CD4-positive, alpha-beta T cell treated with Interleukin-17A for 1 hour (primary cell): ENCODE results near the gene OR5K3.

ENCODE experiments used
- DNase-seq: peaks from one replicate; pipeline ENCODE4 v3.0.0-alpha.2; 2020

Gene OR5K3

DNA sequence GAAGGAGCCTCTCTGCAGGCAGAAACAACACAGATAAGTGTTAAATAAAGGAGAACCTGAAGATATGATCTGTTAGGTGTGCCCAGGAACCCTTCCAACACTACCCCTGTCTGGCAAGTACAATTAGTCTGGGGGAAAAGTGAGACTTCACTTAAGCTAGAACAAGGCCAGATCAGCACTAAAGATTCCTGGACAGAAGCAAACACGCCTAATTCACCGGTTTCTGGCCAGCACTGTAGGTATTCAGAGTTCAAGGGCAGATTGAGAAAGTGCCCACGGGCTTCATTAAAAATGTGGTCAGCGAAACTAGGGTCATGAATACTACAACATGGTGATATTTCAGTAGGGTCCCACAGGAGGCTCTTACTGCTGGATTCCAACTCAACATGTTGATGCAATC, 43.9 kb downstream of the OR5K3 start:
- DNase-seq: no peak

DNA sequence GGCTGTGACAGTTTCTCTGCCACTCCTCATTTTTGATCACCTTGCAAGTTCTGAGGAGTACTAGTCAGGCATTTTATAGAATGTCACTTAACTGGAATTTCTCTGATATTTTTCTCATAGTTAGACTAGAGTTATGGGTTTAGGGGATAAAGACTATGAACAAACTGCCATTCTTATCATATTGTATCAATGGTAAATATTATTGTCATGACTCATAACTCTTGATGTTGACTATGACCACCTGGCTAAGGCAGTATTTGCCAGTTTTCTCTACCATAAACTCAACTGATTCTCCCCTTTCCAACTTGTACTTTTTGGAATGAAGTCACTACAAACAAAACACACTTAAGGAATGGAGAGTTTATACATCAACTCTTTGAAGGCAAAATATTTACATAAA, 49.8 kb downstream of the OR5K3 start:
- no peak for DNase-seq
